Endothelial cell of umbilical vein (primary cell): ENCODE data around the gene GJA10. TPM values are rescaled to one million over a fixed set of nuclear protein-coding genes. Genes with fewer than 3 reads are reported as not detected.

Source experiments
- BruUV-seq: library from RNA; stranded (reverse); fragments of 400-500 nt; replicated peaks from 2 replicates; lab custom pipeline; 2021; lab: Mats Ljungman, UMichigan
- CTCF ChIA-PET: fragments of 300-600, 350-600 bp; sonication (Branson Sonifier 250); formaldehyde crosslinking; loops from one replicate; lab custom pipeline; 2021; ENCODE audit warnings: antibody characterized with exemption, inconsistent platforms; lab: Charles Lee
- POLR2A ChIA-PET: fragments of 300-600, 350-600 bp; sonication (Branson Sonifier 250); formaldehyde crosslinking; loops from one replicate; lab custom pipeline; 2021; ENCODE audit warnings: antibody characterized with exemption, inconsistent platforms; lab: Charles Lee
- DNase-seq: peaks from one replicate; pipeline ENCODE4 v3.0.0-alpha.2; 2011; ENCODE audit warnings: low read depth, low spot score
- FAIRE-seq: peaks from 2 replicates; lab custom pipeline; 2011; peaks lifted over from hg19 to GRCh38; lab: Jason Lieb, UNC
- H2AFZ ChIP-seq: 2 replicates; pipeline ENCODE4 v1.6.0; 2012; ENCODE audit warnings: low read depth, low read length, control low read depth, inconsistent platforms
- H3K27ac ChIP-seq: 2 replicates; pipeline ENCODE4 v1.5.1; 2011; ENCODE audit warnings: low read depth, mild to moderate bottlenecking, control low read depth, low read length, moderate library complexity; ENCODE audit not compliant: insufficient read depth
- H3K27me3 ChIP-seq, 2 experiments: 2 replicates each; pipeline versions ENCODE4 v1.6.0 to v1.6.1; 2011; ENCODE audit warnings: low read length in 2 of 2, mixed read lengths in 1 of 2; ENCODE audit not compliant: control insufficient read depth in 2 of 2, insufficient read depth in 2 of 2
- H3K36me3 ChIP-seq, 2 experiments: 2 replicates in 1 of 2; 3 replicates in 1 of 2; pipeline ENCODE4 v1.5.1; 2011; ENCODE audit warnings: low read length in 2 of 2, mild to moderate bottlenecking in 1 of 2, moderate library complexity in 1 of 2; ENCODE audit not compliant: control insufficient read depth in 2 of 2, insufficient read depth in 2 of 2; ENCODE audit errors: extremely low read depth in 1 of 2
- H3K4me1 ChIP-seq: 3 replicates; pipeline ENCODE4 v1.5.1; 2011; ENCODE audit warnings: mild to moderate bottlenecking, low read length; ENCODE audit not compliant: control insufficient read depth, insufficient read depth; ENCODE audit errors: extremely low read depth
- H3K4me2 ChIP-seq: 2 replicates; pipeline ENCODE4 v1.6.1; 2011; ENCODE audit warnings: low read length, control low read depth, mixed read lengths; ENCODE audit not compliant: insufficient read depth
- H3K4me3 ChIP-seq, 3 experiments: fragments of 200-600 bp in 1 of 3; sonication (generic), shearing (Covaris generic) in 1 of 3; replicated peaks in 1 of 3; 2 replicates each; pipeline ENCODE4 v1.5.1; 2011 to 2016; ENCODE audit warnings: control low read depth in 3 of 3, low read length in 3 of 3, mild to moderate bottlenecking in 2 of 3, inconsistent platforms in 1 of 3, low read depth in 1 of 3, moderate library complexity in 1 of 3; ENCODE audit not compliant: insufficient read depth in 1 of 3
- H3K79me2 ChIP-seq: 2 replicates; pipeline ENCODE4 v1.6.0; 2012; ENCODE audit warnings: low read length, inconsistent platforms; ENCODE audit not compliant: control insufficient read depth, insufficient read depth
- H3K9ac ChIP-seq: replicated peaks from 2 replicates; pipeline ENCODE3; 2011; ENCODE audit warnings: low read length, control low read depth; ENCODE audit not compliant: insufficient read depth; ENCODE audit errors: extremely low read depth
- H3K9me1 ChIP-seq: replicated peaks from 3 replicates; pipeline ENCODE4 v1.6.0; 2011; ENCODE audit warnings: mild to moderate bottlenecking, low read length; ENCODE audit not compliant: control insufficient read depth, insufficient read depth; ENCODE audit errors: extremely low read depth
- H3K9me3 ChIP-seq: replicated peaks from 2 replicates; pipeline ENCODE4 v1.5.1; 2012; ENCODE audit warnings: low read length, inconsistent platforms; ENCODE audit not compliant: control insufficient read depth, insufficient read depth
- H4K20me1 ChIP-seq: replicated peaks from 2 replicates; pipeline ENCODE3; 2011; ENCODE audit warnings: mild to moderate bottlenecking, low read length; ENCODE audit not compliant: control insufficient read depth, insufficient read depth; ENCODE audit errors: extremely low read depth
- EZH2 ChIP-seq: IDR thresholded peaks from 2 replicates; pipeline ENCODE4 v1.6.1; 2012; ENCODE audit warnings: borderline replicate concordance, low read depth, mild to moderate bottlenecking, moderate library complexity, low read length, inconsistent platforms; ENCODE audit not compliant: severe bottlenecking
- FOS ChIP-seq: IDR thresholded peaks from 2 replicates; pipeline ENCODE4 v1.6.1; 2011; ENCODE audit warnings: mild to moderate bottlenecking, low read length, moderate library complexity, borderline replicate concordance; ENCODE audit not compliant: insufficient read depth
- GATA2 ChIP-seq: IDR thresholded peaks from 2 replicates; pipeline ENCODE4 v1.7.0; 2011; ENCODE audit warnings: low read depth, mild to moderate bottlenecking, moderate library complexity, mixed read lengths, low read length; ENCODE audit not compliant: insufficient read length, insufficient read depth
- JUN ChIP-seq: IDR thresholded peaks from 2 replicates; pipeline ENCODE4 v1.6.1; 2011; ENCODE audit warnings: borderline replicate concordance, low read depth; ENCODE audit not compliant: insufficient read length, insufficient read depth
- MYC ChIP-seq: IDR thresholded peaks from one replicate; pipeline ENCODE4 v1.6.1; 2011; ENCODE audit warnings: mild to moderate bottlenecking, low read depth, low read length
- POLR2A ChIP-seq: IDR thresholded peaks from 2 replicates; pipeline ENCODE4 v1.6.1; 2012; ENCODE audit warnings: low read depth, mild to moderate bottlenecking, control low read depth, low read length
- POLR2AphosphoS5 ChIP-seq: IDR thresholded peaks from 2 replicates; pipeline ENCODE4 v1.6.1; 2012; ENCODE audit warnings: low read depth, mild to moderate bottlenecking, control low read depth, low read length, moderate library complexity; ENCODE audit not compliant: insufficient read depth
- dilution Hi-C: fragments of 300-500 bp; cut with MboI; formaldehyde crosslinking; loops from one replicate; pipeline ENCODE4 v1.15.0; 2019; ENCODE audit warnings: low sequenced_read_pairs; ENCODE audit not compliant: extremely low pct_ligation_motif_present
- intact Hi-C: fragments of 100-400 bp; cut with micrococcal nuclease; formaldehyde crosslinking; loops from one replicate; pipeline ENCODE4 v1.10.0; 2022
- polyA plus RNA-seq, 4 experiments: library from polyadenylated mRNA; depleted of rRNA in 3 of 4; stranded (reverse) in 3 of 4; unstranded in 1 of 4; fragments of >200 nt; gene quantifications; 2 replicates each; pipeline versions ENCODE4 v1.2.1 to v1.2.3, GENCODE V29; 2011 to 2012; ENCODE audit warnings: missing spikeins in 1 of 4
- total RNA-seq: library from RNA; stranded (reverse); gene quantifications from 2 replicates; pipeline ENCODE4 v1.2.3, GENCODE V29; 2021
- TF ChIP-seq, protein P1 (sequence below): IDR thresholded peaks from 2 replicates; pipeline ENCODE4 v1.6.1; 2011; ENCODE audit not compliant: insufficient read depth, insufficient read length
- TF ChIP-seq, protein P2 (sequence below), 2 donors: IDR thresholded peaks; 1 replicate in 1 of 2; 2 replicates in 1 of 2; pipeline ENCODE4 v1.5.1; 2011; ENCODE audit warnings: low read length in 2 of 2, mild to moderate bottlenecking in 2 of 2, moderate library complexity in 2 of 2, control low read depth in 1 of 2, inconsistent platforms in 1 of 2, low read depth in 1 of 2; ENCODE audit not compliant: insufficient read depth in 1 of 2; ENCODE audit errors: extremely low read depth in 1 of 2

The GJA10 gene
- total and polyA plus RNA-seq, 2 donors (not counting 3 experiments of a cell fraction or from before 2014, with no cell fraction given), result not detected

DNA sequence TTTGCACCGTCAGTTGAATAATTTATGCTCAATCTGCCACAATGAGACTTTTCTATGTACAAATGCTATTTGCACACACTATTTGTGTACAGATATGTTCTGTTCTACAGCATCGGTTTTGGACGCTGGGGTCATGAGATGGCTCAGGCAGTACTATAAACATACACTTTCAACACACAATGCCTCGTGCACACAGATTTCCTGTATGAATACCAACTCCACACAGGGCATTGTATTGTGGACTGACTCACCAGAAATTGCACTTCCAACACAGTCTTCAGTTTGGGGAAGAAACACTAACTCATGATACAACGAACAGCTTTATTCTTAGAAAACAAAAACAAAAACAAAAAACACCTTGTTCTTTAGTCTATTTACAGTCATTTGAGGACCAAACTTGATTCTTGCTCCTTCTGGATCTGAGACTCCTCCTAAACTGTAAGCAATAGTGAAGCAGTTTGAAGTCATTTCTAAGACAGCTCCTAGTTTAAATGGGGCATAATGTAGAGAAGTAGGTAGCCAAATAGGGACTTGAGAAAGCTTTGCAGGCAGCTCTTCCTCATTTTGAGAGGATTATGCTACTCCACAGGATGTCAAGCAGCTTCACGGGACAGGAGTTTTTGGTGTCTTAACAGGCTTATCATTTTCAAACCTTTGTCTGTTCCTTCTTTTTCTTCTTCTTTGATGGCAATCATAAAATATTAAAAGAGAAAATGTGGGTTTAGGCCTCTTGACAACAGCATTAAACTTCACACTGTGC, 33.7 kb downstream of the GJA10 start:
- H3K4me1 ChIP-seq, result peaks cover 14% of the 10 kb centered on the region
- H3K36me3 ChIP-seq, result no peaks in the 10 kb centered on the region
- POLR2A ChIA-PET, result no interaction called here
- intact Hi-C loops, result no loop called here
- dilution Hi-C loops, result no loop called here
- no peaks in the 10 kb centered on the region for H3K9me3 ChIP-seq
- TF ChIP-seq POLR2A, result no peak
- no peak for TF ChIP-seq GATA2
- TF ChIP-seq, protein P1, sequence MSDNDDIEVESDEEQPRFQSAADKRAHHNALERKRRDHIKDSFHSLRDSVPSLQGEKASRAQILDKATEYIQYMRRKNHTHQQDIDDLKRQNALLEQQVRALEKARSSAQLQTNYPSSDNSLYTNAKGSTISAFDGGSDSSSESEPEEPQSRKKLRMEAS, result peak; percentile 9
- peak; percentile 70 for TF ChIP-seq FOS
- peak; percentile 21 for TF ChIP-seq MYC
- TF ChIP-seq JUN, result peak; percentile 70
- TF ChIP-seq, protein P2, sequence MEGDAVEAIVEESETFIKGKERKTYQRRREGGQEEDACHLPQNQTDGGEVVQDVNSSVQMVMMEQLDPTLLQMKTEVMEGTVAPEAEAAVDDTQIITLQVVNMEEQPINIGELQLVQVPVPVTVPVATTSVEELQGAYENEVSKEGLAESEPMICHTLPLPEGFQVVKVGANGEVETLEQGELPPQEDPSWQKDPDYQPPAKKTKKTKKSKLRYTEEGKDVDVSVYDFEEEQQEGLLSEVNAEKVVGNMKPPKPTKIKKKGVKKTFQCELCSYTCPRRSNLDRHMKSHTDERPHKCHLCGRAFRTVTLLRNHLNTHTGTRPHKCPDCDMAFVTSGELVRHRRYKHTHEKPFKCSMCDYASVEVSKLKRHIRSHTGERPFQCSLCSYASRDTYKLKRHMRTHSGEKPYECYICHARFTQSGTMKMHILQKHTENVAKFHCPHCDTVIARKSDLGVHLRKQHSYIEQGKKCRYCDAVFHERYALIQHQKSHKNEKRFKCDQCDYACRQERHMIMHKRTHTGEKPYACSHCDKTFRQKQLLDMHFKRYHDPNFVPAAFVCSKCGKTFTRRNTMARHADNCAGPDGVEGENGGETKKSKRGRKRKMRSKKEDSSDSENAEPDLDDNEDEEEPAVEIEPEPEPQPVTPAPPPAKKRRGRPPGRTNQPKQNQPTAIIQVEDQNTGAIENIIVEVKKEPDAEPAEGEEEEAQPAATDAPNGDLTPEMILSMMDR (IDR thresholded peaks at IDR 0.05; ENCODE audit: extremely low read depth in 1 of 2, insufficient read depth in 1 of 2, low read depth in 1 of 2, low read length in 2 of 2), result no peak
- peak; percentile 21 for TF ChIP-seq POLR2AphosphoS5
- TF ChIP-seq EZH2, result no peak
- H3K9me1 ChIP-seq, result no peaks in the 10 kb centered on the region
- H3K9ac ChIP-seq, result peak overlapping the region; percentile 7
- no peak overlapping the region for H2AFZ ChIP-seq
- peak overlapping the region; percentile 42 for H3K4me2 ChIP-seq
- DNase-seq (peak; percentile 84), FAIRE-seq (peak; percentile 97)
- no peaks in the 10 kb centered on the region for H3K27me3 ChIP-seq
- H4K20me1 ChIP-seq, result no peaks in the 10 kb centered on the region
- no peak overlapping the region for H3K4me3 ChIP-seq
- no peaks in the 10 kb centered on the region for H3K79me2 ChIP-seq
- peak overlapping the region; percentile 61 for H3K27ac ChIP-seq
- no TSS peak for BruUV-seq
- CTCF ChIA-PET, result interaction anchor here (0.6 to 2.1 kb wide), 5 partner anchors 9 to 565 kb away, joined by 3 to 19 read pairs (median 5); no protein-coding TSS in a partner anchor
